T-helper 22 cell (primary cell): ENCODE results near the gene FAM193A.
"Not testable (repeated sequence)": the region's sequence is repeated elsewhere in the genome, so short reads cannot be mapped to it uniquely, and the experiment has no call there.

Experiments used
- DNase-seq: peaks from one replicate; pipeline ENCODE4 v3.0.0-alpha.2; 2020; ENCODE audit warnings: low read depth

Gene FAM193A

GRCh38 chr4:2608291-2608690, 71.8 kb downstream of the FAM193A start:
- no peak for DNase-seq

GRCh38 chr4:2615821-2616220, 79.4 kb downstream of the FAM193A start:
- DNase-seq: no peak

- DNase-seq: no peak
Observed at GRCh38 chr4:2617955-2618354, 81.5 kb downstream of the FAM193A start.

- DNase-seq: not testable (repeated sequence)
Observed at GRCh38 chr4:2618729-2619128, 82.3 kb downstream of the FAM193A start.

- DNase-seq: no peak
Observed at GRCh38 chr4:2619459-2619858, 83.0 kb downstream of the FAM193A start.

- DNase-seq: no peak
Observed at GRCh38 chr4:2621419-2621818, 85.0 kb downstream of the FAM193A start.

GRCh38 chr4:2623442-2623841, 87.0 kb downstream of the FAM193A start:
- DNase-seq: no peak

GRCh38 chr4:2624782-2625530, 88.5 kb downstream of the FAM193A start:
- DNase-seq: no peak

- no peak for DNase-seq
Observed at GRCh38 chr4:2626231-2626630, 89.8 kb downstream of the FAM193A start.

- no peak for DNase-seq
Observed at GRCh38 chr4:2630556-2631273, 94.3 kb downstream of the FAM193A start.

GRCh38 chr4:2634014-2634413, 97.6 kb downstream of the FAM193A start:
- no peak for DNase-seq

GRCh38 chr4:2636331-2636730, 99.9 kb downstream of the FAM193A start:
- no peak for DNase-seq

- not testable (repeated sequence) for DNase-seq
Observed at GRCh38 chr4:2636994-2637393, 100.5 kb downstream of the FAM193A start.

- no peak for DNase-seq
Observed at GRCh38 chr4:2637956-2638552, 101.6 kb downstream of the FAM193A start.

GRCh38 chr4:2638730-2639129, 102.3 kb downstream of the FAM193A start:
- no peak for DNase-seq

GRCh38 chr4:2642968-2643367, 106.5 kb downstream of the FAM193A start:
- no peak for DNase-seq

GRCh38 chr4:2643555-2643954, 107.1 kb downstream of the FAM193A start:
- no peak for DNase-seq

- DNase-seq: no peak
Observed at GRCh38 chr4:2646396-2647149, 110.1 kb downstream of the FAM193A start.

- DNase-seq: no peak
Observed at GRCh38 chr4:2647403-2648158, 111.1 kb downstream of the FAM193A start.

- DNase-seq: no peak
Observed at GRCh38 chr4:2648159-2648814, 111.8 kb downstream of the FAM193A start.

GRCh38 chr4:2649604-2650114, 113.2 kb downstream of the FAM193A start:
- DNase-seq: no peak
